HCT116 (cell line): ENCODE measurements around the gene MUC4. TPM values are rescaled to one million over a fixed set of nuclear protein-coding genes. Genes with fewer than 3 reads are reported as not detected.

Experiments used
- ATAC-seq: fragments of 200-7000 bp; cut with Tn5 transposase; 2 replicates; pipeline ENCODE4 v1.9.1; 2020; ENCODE audit warnings: mild to moderate bottlenecking, moderate library complexity
- BruUV-seq: library from RNA; stranded (reverse); fragments of 400-500 nt; replicated peaks from 2 replicates; lab custom pipeline; 2021; lab: Mats Ljungman, UMichigan
- CTCF ChIA-PET: fragments of 300-600 bp; sonication (Branson Sonifier 250); formaldehyde crosslinking; loops from one replicate; lab custom pipeline; 2021; ENCODE audit warnings: antibody characterized with exemption; lab: Charles Lee
- POLR2A ChIA-PET: fragments of 300-600, 350-600 bp; sonication (Branson Sonifier 250); formaldehyde crosslinking; loops from one replicate; lab custom pipeline; 2021; ENCODE audit warnings: antibody characterized with exemption; lab: Charles Lee
- RAD21 ChIA-PET, 2 experiments: fragments of 300-600 bp; sonication (Branson Sonifier 250); formaldehyde crosslinking; loops; one replicate each; lab custom pipeline; 2023; ENCODE audit warnings: low total read pairs in 2 of 2; ENCODE audit not compliant: uncharacterized antibody in 2 of 2, unreplicated experiment in 2 of 2, low non-redundant PET in 1 of 2; lab: Charles Lee
- DNase-seq: peaks from one replicate; pipeline ENCODE4 v3.0.0-alpha.2; 2010; ENCODE audit warnings: low read depth, low spot score
- H2AFZ ChIP-seq: fragments of 200-600 bp; shearing (Covaris generic), sonication (generic); 2 replicates; pipeline ENCODE4 v1.6.1; 2017; ENCODE audit warnings: low read depth, mixed run types, mixed read lengths, antibody characterized with exemption, low read length; ENCODE audit not compliant: poor library complexity, severe bottlenecking
- H3K27ac ChIP-seq: 2 replicates; pipeline ENCODE4 v1.5.1; 2012; ENCODE audit warnings: low read depth, low read length
- H3K27me3 ChIP-seq: fragments of 200-600 bp; sonication (generic); 2 replicates; pipeline ENCODE4 v1.6.1; 2016; ENCODE audit warnings: mixed run types, low read length, mixed read lengths; ENCODE audit not compliant: insufficient read depth
- H3K36me3 ChIP-seq, 2 experiments: fragments of 200-500 bp in 1 of 2; fragments of 200-600 bp in 1 of 2; sonication (Bioruptor generic) in 1 of 2; sonication (generic) in 1 of 2; 2 replicates each; pipeline versions ENCODE4 v1.5.1 to v1.6.1; 2014 to 2016; ENCODE audit warnings: low read length in 2 of 2, inconsistent platforms in 1 of 2, mixed read lengths in 1 of 2, mixed run types in 1 of 2; ENCODE audit not compliant: insufficient read depth in 2 of 2, control insufficient read depth in 1 of 2
- H3K4me1 ChIP-seq, 2 experiments: fragments of 200-600 bp in 1 of 2; sonication (generic) in 1 of 2; 2 replicates each; pipeline versions ENCODE4 v1.5.1 to v1.6.1; 2012 to 2017; ENCODE audit warnings: low read length in 2 of 2, inconsistent platforms in 1 of 2, mild to moderate bottlenecking in 1 of 2, mixed read lengths in 1 of 2, mixed run types in 1 of 2, moderate library complexity in 1 of 2; ENCODE audit not compliant: insufficient read depth in 2 of 2, control insufficient read depth in 1 of 2
- H3K4me2 ChIP-seq: fragments of 200-600 bp; sonication (generic); 2 replicates; pipeline ENCODE4 v1.6.1; 2017; ENCODE audit warnings: mixed run types, low read length, mixed read lengths
- H3K4me3 ChIP-seq, 2 experiments: fragments of 200-600 bp in 1 of 2; sonication (generic) in 1 of 2; replicated peaks in 1 of 2; 2 replicates each; pipeline ENCODE4 v1.5.1; 2011 to 2016; ENCODE audit warnings: low read length in 2 of 2, control low read depth in 1 of 2, low read depth in 1 of 2, mild to moderate bottlenecking in 1 of 2, mixed read lengths in 1 of 2, mixed run types in 1 of 2
- H3K79me2 ChIP-seq: fragments of 200-600 bp; sonication (generic); 2 replicates; pipeline ENCODE4 v1.6.1; 2017; ENCODE audit warnings: mild to moderate bottlenecking, mixed run types, low read length, moderate library complexity, mixed read lengths; ENCODE audit not compliant: insufficient read depth
- H3K9ac ChIP-seq: fragments of 200-600 bp; sonication (generic); 2 replicates; pipeline ENCODE4 v1.6.1; 2016; ENCODE audit warnings: low read length, mixed read lengths
- H3K9me2 ChIP-seq: fragments of 200-600 bp; sonication (generic), shearing (Covaris generic); 2 replicates; pipeline ENCODE4 v1.6.1; 2017; ENCODE audit warnings: mixed run types, mild to moderate bottlenecking, moderate library complexity; ENCODE audit not compliant: insufficient read depth
- H3K9me3 ChIP-seq, 2 experiments: fragments of 200-500 bp in 1 of 2; fragments of 200-600 bp in 1 of 2; sonication (Bioruptor generic) in 1 of 2; sonication (generic) in 1 of 2; 2 replicates each; pipeline ENCODE4 v1.6.1; 2014 to 2017; ENCODE audit warnings: low read length in 2 of 2, mixed read lengths in 2 of 2, inconsistent platforms in 1 of 2, low read depth in 1 of 2, mild to moderate bottlenecking in 1 of 2, mixed run types in 1 of 2, moderate library complexity in 1 of 2; ENCODE audit not compliant: control insufficient read depth in 1 of 2, insufficient read depth in 1 of 2
- H4K20me1 ChIP-seq: fragments of 200-600 bp; sonication (generic), shearing (Covaris generic); 2 replicates; pipeline ENCODE4 v1.6.1; 2017; ENCODE audit warnings: mixed run types, mild to moderate bottlenecking, moderate library complexity; ENCODE audit not compliant: insufficient read depth
- CEBPB ChIP-seq: IDR thresholded peaks from 2 replicates; pipeline ENCODE4 v1.6.1; 2012; ENCODE audit warnings: low read depth
- JUND ChIP-seq: IDR thresholded peaks from 2 replicates; pipeline ENCODE4 v1.6.1; 2012
- POLR2A ChIP-seq: IDR thresholded peaks from 2 replicates; pipeline ENCODE4 v1.7.0; 2011; ENCODE audit warnings: borderline replicate concordance; ENCODE audit not compliant: insufficient read depth, insufficient read length; ENCODE audit errors: extremely low read depth
- POLR2AphosphoS5 ChIP-seq: IDR thresholded peaks from 2 replicates; pipeline ENCODE4 v1.6.1; 2011; ENCODE audit warnings: mild to moderate bottlenecking, low read depth, low read length, moderate library complexity
- RAD21 ChIP-seq: IDR thresholded peaks from 2 replicates; pipeline ENCODE4 v1.6.1; 2012; ENCODE audit warnings: low read depth, mild to moderate bottlenecking
- YY1 ChIP-seq: IDR thresholded peaks from 2 replicates; pipeline ENCODE4 v1.6.1; 2011; ENCODE audit warnings: low read length, low read depth, moderate library complexity, mild to moderate bottlenecking; ENCODE audit not compliant: insufficient replicate concordance; ENCODE audit errors: extremely low read depth
- ZFX ChIP-seq: fragments of 450-650 bp; IDR thresholded peaks from 2 replicates; pipeline ENCODE4 v1.6.1; 2017
- ZNF274 ChIP-seq: fragments of 200-500 bp; sonication (Bioruptor generic); IDR thresholded peaks from 2 replicates; pipeline ENCODE4 v1.6.1; 2014; ENCODE audit warnings: mild to moderate bottlenecking, low read depth, low read length, inconsistent platforms
- intact Hi-C: fragments of 100-400 bp; cut with micrococcal nuclease; formaldehyde crosslinking; loops from 2 replicates; pipeline ENCODE4 v1.10.0; 2022
- total RNA-seq: library from RNA; stranded (reverse); gene quantifications from one replicate; pipeline ENCODE4 v1.2.1, GENCODE V29; 2021; ENCODE audit not compliant: unreplicated experiment
- TF ChIP-seq, protein P1 (sequence below): IDR thresholded peaks from 2 replicates; pipeline ENCODE4 v1.6.1; 2011; ENCODE audit warnings: mild to moderate bottlenecking, low read length, moderate library complexity; ENCODE audit not compliant: insufficient replicate concordance; ENCODE audit errors: extremely low read depth
- TF ChIP-seq, protein P2 (sequence below): IDR thresholded peaks from 2 replicates; pipeline ENCODE4 v1.6.1; 2012

The MUC4 gene
- total RNA-seq, 1 experiment from 2014 or later, result 0.64 TPM

DNA sequence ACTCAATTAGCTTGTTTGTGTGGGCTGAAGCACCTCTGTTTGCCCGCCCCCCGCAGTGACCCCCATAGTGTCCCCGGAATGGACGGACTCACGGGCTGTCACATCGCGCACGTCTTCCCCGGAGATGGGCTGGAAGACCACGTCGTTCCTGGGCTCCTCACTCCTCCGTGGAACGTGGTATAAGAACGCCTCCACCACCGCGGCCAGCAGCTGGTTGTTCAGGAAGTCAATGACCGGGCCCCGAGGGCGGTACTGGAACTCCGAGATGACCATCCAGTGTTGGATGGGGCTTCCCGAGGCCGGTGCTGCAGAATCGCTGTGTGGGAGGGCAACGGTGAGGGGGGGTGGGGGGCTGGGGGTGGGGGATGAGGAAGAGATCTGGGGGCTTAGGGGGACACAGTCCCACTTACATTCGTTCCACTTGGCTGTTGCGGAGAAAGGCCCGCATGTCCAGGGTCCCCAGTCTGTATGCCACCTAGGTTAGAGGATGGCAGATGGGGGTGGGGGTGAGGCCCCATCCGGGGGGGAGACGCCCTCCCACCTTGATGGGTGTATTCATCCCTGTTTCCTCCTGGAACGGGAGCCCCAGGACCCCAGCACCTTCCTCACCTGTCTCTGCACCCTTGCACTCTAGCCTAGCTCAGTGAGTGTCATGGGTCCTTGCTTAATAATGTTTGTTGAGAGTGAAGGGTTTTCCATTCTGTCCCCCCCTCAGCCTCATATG is 60.8 kb downstream of the MUC4 start:
- RAD21 ChIA-PET, result no interaction called here
- no peak for DNase-seq
- H3K27me3 ChIP-seq, result no peaks in the 10 kb centered on the region
- H3K36me3 ChIP-seq, result no peaks in the 10 kb centered on the region
- H3K9me3 ChIP-seq, result no peaks in the 10 kb centered on the region
- H3K27ac ChIP-seq, result no peak overlapping the region
- H3K79me2 ChIP-seq, result no peaks in the 10 kb centered on the region
- CTCF ChIA-PET, result no interaction called here
- POLR2A ChIA-PET, result no interaction called here
- intact Hi-C loops, result no loop called here
- no peak overlapping the region for H3K4me3 ChIP-seq
- no peak overlapping the region for H3K9ac ChIP-seq
- no peaks in the 10 kb centered on the region for H3K9me2 ChIP-seq
- H3K4me1 ChIP-seq, result peaks cover 7 to 13% of the 10 kb centered on the region in 2 experiments; a peak in 2 of 4 replicates
- no peak overlapping the region for H3K4me2 ChIP-seq
- TF ChIP-seq CEBPB (no peak), ZNF274 (no peak), POLR2A (no peak), JUND (no peak), ZFX (no peak), RAD21 (no peak), POLR2AphosphoS5 (no peak), YY1 (no peak)
- TF ChIP-seq, protein P1, sequence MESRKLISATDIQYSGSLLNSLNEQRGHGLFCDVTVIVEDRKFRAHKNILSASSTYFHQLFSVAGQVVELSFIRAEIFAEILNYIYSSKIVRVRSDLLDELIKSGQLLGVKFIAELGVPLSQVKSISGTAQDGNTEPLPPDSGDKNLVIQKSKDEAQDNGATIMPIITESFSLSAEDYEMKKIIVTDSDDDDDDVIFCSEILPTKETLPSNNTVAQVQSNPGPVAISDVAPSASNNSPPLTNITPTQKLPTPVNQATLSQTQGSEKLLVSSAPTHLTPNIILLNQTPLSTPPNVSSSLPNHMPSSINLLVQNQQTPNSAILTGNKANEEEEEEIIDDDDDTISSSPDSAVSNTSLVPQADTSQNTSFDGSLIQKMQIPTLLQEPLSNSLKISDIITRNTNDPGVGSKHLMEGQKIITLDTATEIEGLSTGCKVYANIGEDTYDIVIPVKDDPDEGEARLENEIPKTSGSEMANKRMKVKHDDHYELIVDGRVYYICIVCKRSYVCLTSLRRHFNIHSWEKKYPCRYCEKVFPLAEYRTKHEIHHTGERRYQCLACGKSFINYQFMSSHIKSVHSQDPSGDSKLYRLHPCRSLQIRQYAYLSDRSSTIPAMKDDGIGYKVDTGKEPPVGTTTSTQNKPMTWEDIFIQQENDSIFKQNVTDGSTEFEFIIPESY, result no peak
- TF ChIP-seq, protein P2, sequence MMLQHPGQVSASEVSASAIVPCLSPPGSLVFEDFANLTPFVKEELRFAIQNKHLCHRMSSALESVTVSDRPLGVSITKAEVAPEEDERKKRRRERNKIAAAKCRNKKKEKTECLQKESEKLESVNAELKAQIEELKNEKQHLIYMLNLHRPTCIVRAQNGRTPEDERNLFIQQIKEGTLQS, result no peak
- no TSS peak for BruUV-seq
- H2AFZ ChIP-seq, result no peak overlapping the region
- no peak for ATAC-seq
- no peaks in the 10 kb centered on the region for H4K20me1 ChIP-seq
